Breast epithelium (tissue), 4 donors: ENCODE data around the gene ARPIN. TPM values are rescaled to one million over a fixed set of nuclear protein-coding genes. Genes with fewer than 3 reads are reported as not detected.

Experiments used
- DNase-seq, 2 donors: peaks; one replicate each; pipeline ENCODE4 v3.0.0-alpha.2; 2019; ENCODE audit warnings: low spot score in 2 of 2
- H3K27ac ChIP-seq, 2 donors: fragments of 200-600 bp; sonication (generic) in 1 of 2; one replicate each; pipeline ENCODE4 v1.5.1; 2016 to 2019; ENCODE audit warnings: mild to moderate bottlenecking in 1 of 2
- H3K27me3 ChIP-seq, 2 donors: fragments of 200-600 bp; sonication (generic) in 1 of 2; one replicate each; pipeline versions ENCODE4 v1.5.1 to v1.6.0; 2017 to 2019; ENCODE audit warnings: control low read depth in 1 of 2, mild to moderate bottlenecking in 1 of 2
- H3K36me3 ChIP-seq: fragments of 200-600 bp; one replicate; pipeline ENCODE4 v1.5.1; 2019
- H3K4me1 ChIP-seq, 2 donors: fragments of 200-600 bp; sonication (generic); one replicate each; pipeline ENCODE4 v1.5.1; 2016 to 2019; ENCODE audit warnings: control low read depth in 1 of 2
- H3K4me3 ChIP-seq, 3 donors: fragments of 200-600 bp; sonication (generic); 1 replicate in 2 of 3; 2 replicates in 1 of 3; pipeline ENCODE4 v1.5.1; 2016 to 2019; ENCODE audit warnings: mild to moderate bottlenecking in 3 of 3, moderate library complexity in 2 of 3
- H3K9me3 ChIP-seq, 2 donors: fragments of 200-600 bp; sonication (generic) in 1 of 2; one replicate each; pipeline ENCODE4 v1.5.1; 2016 to 2019; ENCODE audit warnings: control low read depth in 1 of 2
- CTCF ChIP-seq, 3 donors: fragments of 450-650 bp; IDR thresholded peaks; one replicate each; pipeline ENCODE4 v1.5.1; 2016 to 2017; ENCODE audit warnings: antibody characterized with exemption in 3 of 3, mild to moderate bottlenecking in 3 of 3, moderate library complexity in 3 of 3
- POLR2A ChIP-seq: fragments of 450-650 bp; IDR thresholded peaks from one replicate; pipeline ENCODE4 v1.6.1; 2016; ENCODE audit warnings: antibody characterized with exemption, mild to moderate bottlenecking, moderate library complexity
- POLR2AphosphoS5 ChIP-seq, 3 donors: sonication (generic); formaldehyde crosslinking; IDR thresholded peaks; one replicate each; pipeline ENCODE4 v1.6.1; 2017; ENCODE audit warnings: antibody characterized with exemption in 3 of 3
- intact Hi-C: fragments of 100-400 bp; cut with DNase I; formaldehyde crosslinking; loops from one replicate; pipeline ENCODE4 v1.15.1; 2023; ENCODE audit warnings: low total_unique reads
- total RNA-seq, 3 donors: library from RNA; depleted of rRNA; stranded (reverse); fragments of >200 nt; gene quantifications; one replicate each; pipeline ENCODE4 v1.1.0, GENCODE V29; 2016

Gene ARPIN
- total RNA-seq, 3 donors from 2014 or later, result 14.6 to 22.3 (median 17.0) TPM

GRCh38 chr15:89936786-89937265 is 24.1 kb upstream of the ARPIN start:
- H3K36me3 ChIP-seq, result no peaks in the 10 kb centered on the region
- H3K27ac ChIP-seq, result no peak overlapping the region
- H3K4me3 ChIP-seq, result no peak overlapping the region
- TF ChIP-seq CTCF (IDR thresholded peaks at IDR 0.05), result no peak
- no peak for TF ChIP-seq POLR2AphosphoS5 (IDR thresholded peaks at IDR 0.05)
- TF ChIP-seq POLR2A, result no peak
- H3K27me3 ChIP-seq, result no peaks in the 10 kb centered on the region
- no peak for DNase-seq
- intact Hi-C loops, result no loop called here
- no peaks in the 10 kb centered on the region for H3K4me1 ChIP-seq
- H3K9me3 ChIP-seq, result no peaks in the 10 kb centered on the region

- H3K27ac ChIP-seq, result no peak overlapping the region
- no peaks in the 10 kb centered on the region for H3K4me1 ChIP-seq
- H3K36me3 ChIP-seq, result no peaks in the 10 kb centered on the region
- no peak for DNase-seq
- no peak overlapping the region for H3K4me3 ChIP-seq
- no peaks in the 10 kb centered on the region for H3K27me3 ChIP-seq
- no peak for TF ChIP-seq CTCF (IDR thresholded peaks at IDR 0.05)
- no peak for TF ChIP-seq POLR2A
- TF ChIP-seq POLR2AphosphoS5 (IDR thresholded peaks at IDR 0.05), result no peak
- intact Hi-C loops, result no loop called here
- no peaks in the 10 kb centered on the region for H3K9me3 ChIP-seq
Measured at GRCh38 chr15:89936051-89936785, 23.5 kb upstream of the ARPIN start.

- H3K27me3 ChIP-seq, result no peaks in the 10 kb centered on the region
- TF ChIP-seq POLR2AphosphoS5 (IDR thresholded peaks at IDR 0.05) (no peak), CTCF (IDR thresholded peaks at IDR 0.05) (no peak), POLR2A (no peak)
- H3K4me1 ChIP-seq, result no peaks in the 10 kb centered on the region
- H3K9me3 ChIP-seq, result no peaks in the 10 kb centered on the region
- H3K27ac ChIP-seq, result no peak overlapping the region
- H3K4me3 ChIP-seq, result no peak overlapping the region
- H3K36me3 ChIP-seq, result no peaks in the 10 kb centered on the region
- DNase-seq, result no peak
- intact Hi-C loops, result no loop called here
Measured at GRCh38 chr15:89932880-89933279, 20.1 kb upstream of the ARPIN start.

GRCh38 chr15:89928421-89928820 is 15.7 kb upstream of the ARPIN start:
- H3K4me3 ChIP-seq, result no peak overlapping the region
- H3K27me3 ChIP-seq, result no peaks in the 10 kb centered on the region
- no peaks in the 10 kb centered on the region for H3K36me3 ChIP-seq
- no peaks in the 10 kb centered on the region for H3K9me3 ChIP-seq
- DNase-seq, result no peak
- TF ChIP-seq POLR2AphosphoS5 (IDR thresholded peaks at IDR 0.05) (no peak), POLR2A (no peak), CTCF (IDR thresholded peaks at IDR 0.05) (no peak)
- H3K27ac ChIP-seq, result no peak overlapping the region
- intact Hi-C loops, result no loop called here
- H3K4me1 ChIP-seq, result no peaks in the 10 kb centered on the region

GRCh38 chr15:89926158-89926557 is 13.4 kb upstream of the ARPIN start:
- H3K27ac ChIP-seq, result no peak overlapping the region
- no peak for DNase-seq
- H3K4me1 ChIP-seq, result no peaks in the 10 kb centered on the region
- H3K4me3 ChIP-seq, result no peak overlapping the region
- no peaks in the 10 kb centered on the region for H3K36me3 ChIP-seq
- TF ChIP-seq POLR2AphosphoS5 (IDR thresholded peaks at IDR 0.05), result no peak
- TF ChIP-seq CTCF (IDR thresholded peaks at IDR 0.05), result no peak
- no peak for TF ChIP-seq POLR2A
- H3K9me3 ChIP-seq, result no peaks in the 10 kb centered on the region
- intact Hi-C loops, result no loop called here
- no peaks in the 10 kb centered on the region for H3K27me3 ChIP-seq
